GM12878 (cell line): Measurements from ENCODE around the gene MGMT. TPM values are rescaled to one million over a fixed set of nuclear protein-coding genes. Genes with fewer than 3 reads are reported as not detected.

ENCODE experiments used
- ATAC-seq: fragments of 200-7000 bp; cut with Tn5 transposase; 3 replicates; pipeline ENCODE4 v1.9.1; 2020; ENCODE audit warnings: mild to moderate bottlenecking, moderate library complexity
- BruUV-seq: library from RNA; stranded (reverse); fragments of 400-500 nt; replicated peaks from 2 replicates; lab custom pipeline; 2021; lab: Mats Ljungman, UMichigan
- CTCF ChIA-PET: fragments of 300-600 bp; sonication (Branson Sonifier 250); formaldehyde crosslinking; extraction: SDS; loops from one replicate; lab custom pipeline; 2021; ENCODE audit warnings: inconsistent platforms; lab: Yijun Ruan, JAX
- POLR2A ChIA-PET: fragments of 350-600 bp; formaldehyde crosslinking; extraction: SDS; loops from one replicate; lab custom pipeline; 2021; ENCODE audit warnings: inconsistent platforms; lab: Charles Lee
- RAD21 ChIA-PET: fragments of 300-600 bp; sonication (Branson Sonifier 250); formaldehyde crosslinking; loops from one replicate; lab custom pipeline; 2023; ENCODE audit warnings: antibody characterized with exemption; ENCODE audit not compliant: unreplicated experiment; lab: Charles Lee
- SMC1A ChIA-PET: fragments of 300-600 bp; sonication (Branson Sonifier 250); formaldehyde crosslinking; loops from one replicate; lab custom pipeline; 2023; ENCODE audit not compliant: unreplicated experiment, uncharacterized antibody; lab: Charles Lee
- DNase-seq: peaks from one replicate; pipeline ENCODE4 v3.0.0-alpha.2; 2011; ENCODE audit warnings: low read depth, low spot score
- FAIRE-seq: peaks from 3 replicates; lab custom pipeline; 2011; peaks lifted over from hg19 to GRCh38; lab: Jason Lieb, UNC
- H2AFZ ChIP-seq: 2 replicates; pipeline ENCODE4 v1.6.0; 2011; ENCODE audit warnings: low read depth, low read length, control low read depth; ENCODE audit not compliant: control insufficient read depth
- H3K27ac ChIP-seq: 2 replicates; pipeline ENCODE4 v1.5.1; 2011; ENCODE audit warnings: control low read depth; ENCODE audit not compliant: control insufficient read depth, insufficient read depth
- H3K27me3 ChIP-seq, 2 experiments: replicated peaks in 1 of 2; 2 replicates each; pipeline versions ENCODE4 v1.6.0 to v1.6.1; 2011; ENCODE audit warnings: low read length in 1 of 2; ENCODE audit not compliant: control insufficient read depth in 2 of 2, insufficient read depth in 2 of 2
- H3K36me3 ChIP-seq, 2 experiments: 2 replicates each; pipeline ENCODE4 v1.5.1; 2011; ENCODE audit warnings: low read length in 1 of 2; ENCODE audit not compliant: control insufficient read depth in 2 of 2, insufficient read depth in 2 of 2
- H3K4me1 ChIP-seq: 2 replicates; pipeline ENCODE4 v1.6.1; 2011; ENCODE audit warnings: mild to moderate bottlenecking, low read length, moderate library complexity, mixed read lengths; ENCODE audit not compliant: control insufficient read depth, insufficient read depth
- H3K4me2 ChIP-seq: 2 replicates; pipeline ENCODE4 v1.6.0; 2011; ENCODE audit warnings: control low read depth; ENCODE audit not compliant: control insufficient read depth, insufficient read depth
- H3K4me3 ChIP-seq: fragments of 200-600 bp; sonication (generic); 2 replicates; pipeline ENCODE4 v1.5.1; 2016
- H3K79me2 ChIP-seq: 2 replicates; pipeline ENCODE4 v1.6.0; 2011; ENCODE audit warnings: low read length; ENCODE audit not compliant: control insufficient read depth, insufficient read depth
- H3K9ac ChIP-seq: 2 replicates; pipeline ENCODE4 v1.8.0; 2011; ENCODE audit warnings: low read length, control low read depth, mixed read lengths; ENCODE audit not compliant: control insufficient read depth, insufficient read depth
- H3K9me3 ChIP-seq: replicated peaks from 3 replicates; pipeline ENCODE4 v1.5.1; 2011; ENCODE audit warnings: mild to moderate bottlenecking, low read length; ENCODE audit not compliant: control insufficient read depth, insufficient read depth
- H4K20me1 ChIP-seq: 2 replicates; pipeline ENCODE4 v1.6.0; 2011; ENCODE audit not compliant: control insufficient read depth, insufficient read depth
- HDGF ChIP-seq: fragments of 450-650 bp; IDR thresholded peaks from 2 replicates; pipeline ENCODE4 v1.6.1; 2016; ENCODE audit warnings: antibody characterized with exemption
- NFXL1 ChIP-seq: fragments of 450-650 bp; IDR thresholded peaks from 2 replicates; pipeline ENCODE4 v1.6.1; 2017; ENCODE audit warnings: antibody characterized with exemption, mild to moderate bottlenecking, borderline replicate concordance
- NFYA ChIP-seq: IDR thresholded peaks from 2 replicates; pipeline ENCODE4 v1.6.1; 2011; ENCODE audit warnings: low read depth, mild to moderate bottlenecking, low read length, improper control_type of control experiment, borderline replicate concordance
- NFYB ChIP-seq: IDR thresholded peaks from 2 replicates; pipeline ENCODE4 v1.6.1; 2011; ENCODE audit warnings: low read depth, mild to moderate bottlenecking, low read length, improper control_type of control experiment, moderate library complexity; ENCODE audit not compliant: insufficient read depth
- PBX3 ChIP-seq: IDR thresholded peaks from 2 replicates; pipeline ENCODE4 v1.6.1; 2011; ENCODE audit warnings: mild to moderate bottlenecking, low read depth, low read length, moderate library complexity; ENCODE audit not compliant: insufficient replicate concordance
- RCOR1 ChIP-seq: conservative IDR thresholded peaks from 2 replicates; pipeline ENCODE4 v1.6.1; 2012; ENCODE audit warnings: low read depth, low read length, improper control_type of control experiment
- TBL1XR1 ChIP-seq: IDR thresholded peaks from 2 replicates; pipeline ENCODE4 v1.6.1; 2012; ENCODE audit warnings: low read depth, low read length, improper control_type of control experiment
- ZNF384 ChIP-seq: IDR thresholded peaks from 2 replicates; pipeline ENCODE4 v1.6.1; 2012; ENCODE audit warnings: low read depth, mild to moderate bottlenecking, low read length, improper control_type of control experiment, borderline replicate concordance
- WGBS: methylation state at CpG from one replicate; pipeline ENCODE4 v1.1.6; 2016; ENCODE audit warnings: low lambda C conversion rate; ENCODE audit not compliant: insufficient replicate concordance, insufficient coverage; ENCODE audit errors: missing lambda C conversion rate; 5-methylcytosine and 5-hydroxymethylcytosine counted together
- in situ Hi-C: fragments of 300-500 bp; cut with MboI; formaldehyde crosslinking; loops from 9 replicates; pipeline ENCODE4 v1.14.3; 2018; ENCODE audit warnings: mixed read lengths
- intact Hi-C: fragments of 100-400 bp; cut with micrococcal nuclease; formaldehyde crosslinking; loops from one replicate; pipeline ENCODE4 v1.14.2; 2022; ENCODE audit not compliant: unreplicated experiment
- polyA plus RNA-seq, 11 experiments: library from polyadenylated mRNA; depleted of rRNA in 4 of 11; unstranded in 6 of 11; stranded (reverse) in 5 of 11; fragments of >200 nt; fragmentation: Nextera tagmentation in 4 of 11; fragmentation: Illumina TruSeq in 1 of 11; extraction: Ambion mirVana in 4 of 11; extraction: Trizol in 1 of 11; gene quantifications; 1 replicate in 1 of 11; 2 replicates in 10 of 11; pipeline versions ENCODE4 v1.2.1 to v1.2.3, GENCODE V29; 2011 to 2016; ENCODE audit warnings: inconsistent platforms in 2 of 11, missing spikeins in 2 of 11, low read depth in 1 of 11
- total RNA-seq, 4 experiments: library from RNA; depleted of rRNA in 3 of 4; stranded (reverse); fragments of >200 nt in 3 of 4; fragmentation: Illumina TruSeq in 1 of 4; extraction: Trizol in 1 of 4; gene quantifications; 2 replicates each; pipeline versions ENCODE4 v1.2.1 to v1.2.3, GENCODE V29; 2013 to 2021
- TF ChIP-seq, protein P1 (sequence below): IDR thresholded peaks from 2 replicates; pipeline ENCODE4 v1.6.1; 2011; ENCODE audit warnings: borderline replicate concordance, low read depth, mild to moderate bottlenecking, moderate library complexity, low read length; ENCODE audit not compliant: insufficient read depth, poor library complexity, severe bottlenecking
- TF ChIP-seq, protein P2 (sequence below): fragments of 450-650 bp; formaldehyde crosslinking; IDR thresholded peaks from 2 replicates; pipeline ENCODE4 v1.5.0; 2022; ENCODE audit warnings: mild to moderate bottlenecking, missing genetic modification characterization

Gene MGMT
- total and polyA plus RNA-seq, 10 of the 15 experiments (the other 5 are each of a cell fraction or from before 2014, with no cell fraction given), result 0.16 to 24.2 (median 13.3) TPM

DNA sequence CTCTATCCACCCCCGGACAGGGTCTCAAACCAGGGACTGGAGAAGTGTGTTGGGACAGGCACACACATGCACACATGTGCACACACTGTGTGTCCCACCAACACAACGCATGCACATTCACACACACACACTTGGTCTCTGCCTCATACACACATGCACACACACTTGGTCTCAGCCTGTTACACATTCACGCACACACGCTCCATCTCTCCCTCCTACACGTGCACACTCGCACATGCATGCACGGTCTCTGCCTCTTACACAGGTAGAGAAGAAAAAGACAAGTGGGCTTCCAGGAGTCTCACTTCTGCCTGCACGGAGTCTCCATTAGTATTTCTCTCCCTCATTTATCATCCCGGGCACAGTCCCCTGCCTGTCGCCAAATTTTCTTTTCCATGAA is 325.8 kb downstream of the MGMT start:
- Histone ChIP-seq H3K27ac (no peak overlapping the region), H3K9me3 (no peaks in the 10 kb centered on the region), H3K27me3 (no peaks in the 10 kb centered on the region), H3K4me3 (no peak overlapping the region), H4K20me1 (no peaks in the 10 kb centered on the region), H3K4me2 (no peak overlapping the region), H3K36me3 (no peaks in the 10 kb centered on the region), H2AFZ (no peak overlapping the region), H3K9ac (no peak overlapping the region), H3K4me1 (no peaks in the 10 kb centered on the region), H3K79me2 (no peaks in the 10 kb centered on the region)
- in situ Hi-C loops, result no loop called here
- TF ChIP-seq HDGF (no peak), RCOR1 (no peak), NFYB (no peak), ZNF384 (no peak), NFYA (no peak), TBL1XR1 (no peak), NFXL1 (no peak), PBX3 (peak; percentile 21)
- TF ChIP-seq, protein P1, sequence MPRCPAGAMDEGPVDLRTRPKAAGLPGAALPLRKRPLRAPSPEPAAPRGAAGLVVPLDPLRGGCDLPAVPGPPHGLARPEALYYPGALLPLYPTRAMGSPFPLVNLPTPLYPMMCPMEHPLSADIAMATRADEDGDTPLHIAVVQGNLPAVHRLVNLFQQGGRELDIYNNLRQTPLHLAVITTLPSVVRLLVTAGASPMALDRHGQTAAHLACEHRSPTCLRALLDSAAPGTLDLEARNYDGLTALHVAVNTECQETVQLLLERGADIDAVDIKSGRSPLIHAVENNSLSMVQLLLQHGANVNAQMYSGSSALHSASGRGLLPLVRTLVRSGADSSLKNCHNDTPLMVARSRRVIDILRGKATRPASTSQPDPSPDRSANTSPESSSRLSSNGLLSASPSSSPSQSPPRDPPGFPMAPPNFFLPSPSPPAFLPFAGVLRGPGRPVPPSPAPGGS, result peak; percentile 90
- TF ChIP-seq, protein P2, sequence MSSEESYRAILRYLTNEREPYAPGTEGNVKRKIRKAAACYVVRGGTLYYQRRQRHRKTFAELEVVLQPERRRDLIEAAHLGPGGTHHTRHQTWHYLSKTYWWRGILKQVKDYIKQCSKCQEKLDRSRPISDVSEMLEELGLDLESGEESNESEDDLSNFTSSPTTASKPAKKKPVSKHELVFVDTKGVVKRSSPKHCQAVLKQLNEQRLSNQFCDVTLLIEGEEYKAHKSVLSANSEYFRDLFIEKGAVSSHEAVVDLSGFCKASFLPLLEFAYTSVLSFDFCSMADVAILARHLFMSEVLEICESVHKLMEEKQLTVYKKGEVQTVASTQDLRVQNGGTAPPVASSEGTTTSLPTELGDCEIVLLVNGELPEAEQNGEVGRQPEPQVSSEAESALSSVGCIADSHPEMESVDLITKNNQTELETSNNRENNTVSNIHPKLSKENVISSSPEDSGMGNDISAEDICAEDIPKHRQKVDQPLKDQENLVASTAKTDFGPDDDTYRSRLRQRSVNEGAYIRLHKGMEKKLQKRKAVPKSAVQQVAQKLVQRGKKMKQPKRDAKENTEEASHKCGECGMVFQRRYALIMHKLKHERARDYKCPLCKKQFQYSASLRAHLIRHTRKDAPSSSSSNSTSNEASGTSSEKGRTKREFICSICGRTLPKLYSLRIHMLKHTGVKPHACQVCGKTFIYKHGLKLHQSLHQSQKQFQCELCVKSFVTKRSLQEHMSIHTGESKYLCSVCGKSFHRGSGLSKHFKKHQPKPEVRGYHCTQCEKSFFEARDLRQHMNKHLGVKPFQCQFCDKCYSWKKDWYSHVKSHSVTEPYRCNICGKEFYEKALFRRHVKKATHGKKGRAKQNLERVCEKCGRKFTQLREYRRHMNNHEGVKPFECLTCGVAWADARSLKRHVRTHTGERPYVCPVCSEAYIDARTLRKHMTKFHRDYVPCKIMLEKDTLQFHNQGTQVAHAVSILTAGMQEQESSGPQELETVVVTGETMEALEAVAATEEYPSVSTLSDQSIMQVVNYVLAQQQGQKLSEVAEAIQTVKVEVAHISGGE, result no peak
- intact Hi-C loops, result no loop called here
- no TSS peak for BruUV-seq
- WGBS, result 81% methylated on average over 9 of the region's 10 CpGs
- FAIRE-seq (no peak), DNase-seq (no peak), ATAC-seq (no peak)
- ChIA-PET RAD21 (no interaction called here), POLR2A (no interaction called here), CTCF (no interaction called here), SMC1A (no interaction called here)
